Activated B cell treated with CpG ODN at 0.5 μM for 24 hours (primary cell): ENCODE measurements around the gene ACBD6. TPM values are rescaled to one million over a fixed set of nuclear protein-coding genes. Genes with fewer than 3 reads are reported as not detected.

ENCODE experiments used
- ATAC-seq: fragments of 200-7000 bp; cut with Tn5 transposase; one replicate; pipeline ENCODE4 v1.10.0; 2021; ENCODE audit warnings: low read depth, mild to moderate bottlenecking, moderate library complexity
- CTCF ChIA-PET: fragments of 350-600 bp; sonication (Branson Sonifier 250); formaldehyde crosslinking; loops from one replicate; lab custom pipeline; 2021; ENCODE audit warnings: antibody characterized with exemption; lab: Charles Lee
- POLR2A ChIA-PET: fragments of 350-600 bp; sonication (Branson Sonifier 250); formaldehyde crosslinking; loops from one replicate; lab custom pipeline; 2021; ENCODE audit warnings: antibody characterized with exemption; lab: Charles Lee
- DNase-seq: peaks from one replicate; pipeline ENCODE4 v3.0.0; 2022
- H3K27ac Mint-ChIP-seq: one replicate; pipeline ENCODE4 v1.8.0; 2020; ENCODE audit warnings: mixed read lengths
- H3K27me3 Mint-ChIP-seq: one replicate; pipeline ENCODE4 v1.8.0; 2021; ENCODE audit warnings: mixed read lengths
- H3K36me3 Mint-ChIP-seq: one replicate; pipeline ENCODE4 v1.8.0; 2021; ENCODE audit warnings: low read depth, mixed read lengths
- H3K4me1 Mint-ChIP-seq: one replicate; pipeline ENCODE4 v1.8.0; 2021; ENCODE audit warnings: mixed read lengths
- H3K4me3 Mint-ChIP-seq: one replicate; pipeline ENCODE4 v1.8.0; 2020; ENCODE audit warnings: mild to moderate bottlenecking, mixed read lengths
- H3K9me3 Mint-ChIP-seq: one replicate; pipeline ENCODE4 v1.8.0; 2020; ENCODE audit warnings: mixed read lengths
- CTCF ChIP-seq: fragments of 200-600 bp; IDR thresholded peaks from one replicate; pipeline ENCODE4 v1.8.0; 2022; ENCODE audit warnings: antibody characterized with exemption, mild to moderate bottlenecking
- intact Hi-C: fragments of 100-400 bp; cut with micrococcal nuclease; formaldehyde crosslinking; loops from one replicate; pipeline ENCODE4 v1.15.1; 2024
- total RNA-seq: library from RNA; stranded (reverse); gene quantifications from 2 replicates; pipeline ENCODE4 v1.2.3, GENCODE V29; 2022

ACBD6 gene
- total RNA-seq, 1 donor from 2014 or later = 61.5 TPM

- peaks cover 30% of the 10 kb centered on the region for H3K4me1 Mint-ChIP-seq
- DNase-seq (no peak), ATAC-seq (no peak)
- peak overlapping the region; percentile 98 for H3K27ac Mint-ChIP-seq
- intact Hi-C loops = loop anchor here (1.0 to 10.0 kb wide), 8 partner anchors 12 to 1891 kb away; partner anchors contain the start of genes GLUL, STX6 and TOR1AIP1
- no peak for TF ChIP-seq CTCF
- ChIA-PET CTCF (interaction anchor here (1.9 kb wide), 1 partner anchor 12 kb away, joined by 6 read pairs; no protein-coding TSS in a partner anchor), POLR2A (interaction anchor here (0.6 to 2.3 kb wide), 8 partner anchors 8 to 620 kb away, joined by 3 to 15 read pairs (median 4); partner anchors contain the start of genes STX6 and XPR1)
- no peaks in the 10 kb centered on the region for H3K9me3 Mint-ChIP-seq
- H3K4me3 Mint-ChIP-seq = peak overlapping the region; percentile 96
- peaks cover 18% of the 10 kb centered on the region for H3K36me3 Mint-ChIP-seq
- no peaks in the 10 kb centered on the region for H3K27me3 Mint-ChIP-seq
These were observed 994 bp upstream of the ACBD6 start for GRCh38 chr1:180503280-180503862.

GRCh38 chr1:180501865-180502360 is 464 bp downstream of the ACBD6 start:
- Mint-ChIP-seq H3K9me3 (no peaks in the 10 kb centered on the region), H3K4me3 (peak overlapping the region; percentile 96)
- DNase-seq = no peak

GRCh38 chr1:180500689-180501088 is 1.7 kb downstream of the ACBD6 start:
- DNase-seq (no peak), ATAC-seq (no peak)
- Mint-ChIP-seq H3K27ac (no peak overlapping the region), H3K4me3 (peak overlapping the region; percentile 29), H3K4me1 (peaks cover 33% of the 10 kb centered on the region), H3K9me3 (no peaks in the 10 kb centered on the region), H3K27me3 (no peaks in the 10 kb centered on the region), H3K36me3 (peaks cover 22% of the 10 kb centered on the region)
- ChIA-PET CTCF (interaction anchor here (0.9 to 2.1 kb wide), 4 partner anchors 15 to 320 kb away, joined by 3 to 6 read pairs (median 4); no protein-coding TSS in a partner anchor), POLR2A (interaction anchor here (0.7 kb wide), 1 partner anchor 652 kb away, joined by 3 read pairs; no protein-coding TSS in a partner anchor)
- TF ChIP-seq CTCF = no peak
- intact Hi-C loops = loop anchor here (5.0 to 10.0 kb wide), 2 partner anchors 652 to 1894 kb away; partner anchors contain the start of gene GLUL

More at GRCh38 chr1:180501865-180502360, 464 bp downstream of the ACBD6 start:
- ChIA-PET POLR2A (interaction anchor here (0.5 to 2.3 kb wide), 19 partner anchors 10 to 1137 kb away, joined by 3 to 15 read pairs (median 4); partner anchors contain the start of genes AXDND1, QSOX1, STX6 and XPR1), CTCF (interaction anchor here (0.8 to 2.1 kb wide), 4 partner anchors 14 to 130 kb away, joined by 3 to 6 read pairs (median 4); partner anchors contain the start of gene XPR1)
- H3K27me3 Mint-ChIP-seq = no peaks in the 10 kb centered on the region
- peaks cover 18% of the 10 kb centered on the region for H3K36me3 Mint-ChIP-seq
- H3K27ac Mint-ChIP-seq = peak overlapping the region; percentile 98
- H3K4me1 Mint-ChIP-seq = peaks cover 30% of the 10 kb centered on the region
- ATAC-seq = peak; percentile 30
- no peak for TF ChIP-seq CTCF
- intact Hi-C loops = loop anchor here (1.0 to 10.0 kb wide), 10 partner anchors 19 to 1893 kb away; partner anchors contain the start of genes GLUL, QSOX1, STX6 and TOR1AIP1

- POLR2A ChIA-PET = interaction anchor here (0.7 kb wide), 1 partner anchor 589 kb away, joined by 3 read pairs; no protein-coding TSS in a partner anchor
These were observed 3.8 kb downstream of the ACBD6 start for GRCh38 chr1:180498594-180498993.

More at GRCh38 chr1:180498594-180498993, 3.8 kb downstream of the ACBD6 start:
- H3K36me3 Mint-ChIP-seq = peaks cover 35% of the 10 kb centered on the region
- TF ChIP-seq CTCF = no peak
- intact Hi-C loops = no loop called here
- ATAC-seq (no peak), DNase-seq (no peak)
- no peak overlapping the region for H3K4me3 Mint-ChIP-seq
- no peaks in the 10 kb centered on the region for H3K27me3 Mint-ChIP-seq
- H3K4me1 Mint-ChIP-seq = peaks cover 40% of the 10 kb centered on the region
- CTCF ChIA-PET = interaction anchor here (0.6 to 1.0 kb wide), 2 partner anchors 14 to 17 kb away, joined by 4 to 5 read pairs; no protein-coding TSS in a partner anchor
- no peaks in the 10 kb centered on the region for H3K9me3 Mint-ChIP-seq
- no peak overlapping the region for H3K27ac Mint-ChIP-seq
